K562 (cell line): ENCODE results near the gene ATXN8OS. TPM values are rescaled to one million over a fixed set of nuclear protein-coding genes. Genes with fewer than 3 reads are reported as not detected.

ENCODE experiments used
- ATAC-seq: fragments of 200-7000 bp; cut with Tn5 transposase; 3 replicates; pipeline ENCODE4 v1.9.1; 2020; ENCODE audit warnings: moderate library complexity
- BruUV-seq: library from RNA; stranded (reverse); fragments of 400-500 nt; replicated peaks from 2 replicates; lab custom pipeline; 2021; lab: Mats Ljungman, UMichigan
- CTCF ChIA-PET: fragments of 300-600 bp; formaldehyde crosslinking; extraction: SDS; loops from one replicate; lab custom pipeline; 2021; ENCODE audit warnings: low intra/inter-chr PET ratio; lab: Yijun Ruan, JAX
- POLR2A ChIA-PET: fragments of 300-600, 350-650 bp; sonication (Branson Sonifier 250); formaldehyde crosslinking; extraction: SDS; loops from one replicate; lab custom pipeline; 2021; ENCODE audit warnings: antibody characterized with exemption, inconsistent platforms; lab: Yijun Ruan, JAX
- DNase-seq, 4 experiments: peaks; one replicate each; pipeline versions ENCODE4 v3.0.0 to v3.0.0-alpha.2; 2011 to 2018; ENCODE audit warnings: low spot score in 3 of 4, mixed read lengths in 3 of 4; ENCODE audit errors: extremely low read depth in 1 of 4
- FAIRE-seq: peaks from 2 replicates; lab custom pipeline; 2011; peaks lifted over from hg19 to GRCh38; lab: Jason Lieb, UNC
- H2AFZ ChIP-seq: 2 replicates; pipeline ENCODE4 v1.6.0; 2011; ENCODE audit warnings: low read depth, low read length, control low read depth, inconsistent platforms
- H3K27ac ChIP-seq: fragments of 200-600 bp; 3 replicates; pipeline ENCODE4 v1.8.0; 2011; ENCODE audit warnings: low read depth, mild to moderate bottlenecking, control low read depth, inconsistent platforms, low read length, moderate library complexity, mixed read lengths; ENCODE audit errors: extremely low read depth
- H3K27me3 ChIP-seq, 2 experiments: fragments of 300-600 bp in 1 of 2; 2 replicates in 1 of 2; 3 replicates in 1 of 2; pipeline versions ENCODE4 v1.6.0 to v1.8.0; 2011; ENCODE audit warnings: inconsistent platforms in 2 of 2, low read length in 2 of 2, mild to moderate bottlenecking in 1 of 2, mixed read lengths in 1 of 2, moderate library complexity in 1 of 2; ENCODE audit not compliant: control insufficient read depth in 2 of 2, insufficient read depth in 2 of 2
- H3K36me3 ChIP-seq: fragments of 300-600 bp; 3 replicates; pipeline ENCODE4 v1.8.0; 2011; ENCODE audit warnings: mild to moderate bottlenecking, low read length, inconsistent platforms; ENCODE audit not compliant: control insufficient read depth, insufficient read depth
- H3K4me1 ChIP-seq, 2 experiments: fragments of 200-600 bp in 1 of 2; replicated peaks in 1 of 2; 2 replicates in 1 of 2; 3 replicates in 1 of 2; pipeline versions ENCODE4 v1.5.1 to v1.8.0; 2011; ENCODE audit warnings: inconsistent platforms in 2 of 2, low read length in 2 of 2, mild to moderate bottlenecking in 1 of 2, mixed read lengths in 1 of 2, moderate library complexity in 1 of 2; ENCODE audit not compliant: control insufficient read depth in 2 of 2, insufficient read depth in 2 of 2
- H3K4me2 ChIP-seq: 2 replicates; pipeline ENCODE4 v1.6.1; 2011; ENCODE audit warnings: low read length, control low read depth, inconsistent platforms, mixed read lengths; ENCODE audit not compliant: insufficient read depth
- H3K4me3 ChIP-seq: fragments of 200-600 bp; sonication (generic), shearing (Covaris generic); 2 replicates; pipeline ENCODE4 v1.5.1; 2016; ENCODE audit warnings: control low read depth, inconsistent platforms
- H3K79me2 ChIP-seq: fragments of 200-600 bp; 3 replicates; pipeline ENCODE4 v1.8.0; 2011; ENCODE audit warnings: low read length, inconsistent platforms; ENCODE audit not compliant: control insufficient read depth, insufficient read depth
- H3K9ac ChIP-seq, 2 experiments: 2 replicates each; pipeline versions ENCODE4 v1.6.0 to v1.6.1; 2011; ENCODE audit warnings: low read depth in 2 of 2, low read length in 2 of 2, control low read depth in 1 of 2, inconsistent platforms in 1 of 2, mild to moderate bottlenecking in 1 of 2, mixed read lengths in 1 of 2; ENCODE audit not compliant: insufficient read depth in 1 of 2
- H3K9me1 ChIP-seq: one replicate; pipeline ENCODE4 v1.6.0; 2011; ENCODE audit warnings: inconsistent platforms, mild to moderate bottlenecking, low read length, moderate library complexity; ENCODE audit not compliant: control insufficient read depth, insufficient read depth
- H3K9me3 ChIP-seq: replicated peaks from 2 replicates; pipeline ENCODE4 v1.5.1; 2011; ENCODE audit warnings: low read depth, low read length, inconsistent platforms; ENCODE audit not compliant: control insufficient read depth, insufficient read depth
- H4K20me1 ChIP-seq: replicated peaks from 2 replicates; pipeline ENCODE4 v1.6.1; 2011; ENCODE audit warnings: low read length, inconsistent platforms, mixed read lengths; ENCODE audit not compliant: control insufficient read depth, insufficient read depth
- ARID3A ChIP-seq: IDR thresholded peaks from 2 replicates; pipeline ENCODE4 v1.6.1; 2012; ENCODE audit warnings: low read depth, low read length, improper control_type of control experiment, borderline replicate concordance
- ETV6 ChIP-seq, 3 experiments: fragments of 150-350 bp in 1 of 3; sonication (generic) in 1 of 3; formaldehyde crosslinking in 1 of 3; IDR thresholded peaks; 2 replicates each; pipeline versions ENCODE4 v1.6.1 to v1.8.0; 2014 to 2022; ENCODE audit warnings: borderline replicate concordance in 2 of 3, low read depth in 2 of 3, antibody characterized with exemption in 1 of 3, low read length in 1 of 3, mild to moderate bottlenecking in 1 of 3, missing genetic modification reagents in 1 of 3
- HDAC6 ChIP-seq: IDR thresholded peaks from 2 replicates; pipeline ENCODE4 v1.6.1; 2012; ENCODE audit warnings: low read depth, mild to moderate bottlenecking, control low read depth, inconsistent platforms, low read length, moderate library complexity
- KAT2B ChIP-seq: IDR thresholded peaks from one replicate; pipeline ENCODE4 v1.6.1; 2012; ENCODE audit warnings: low read depth, mild to moderate bottlenecking, control low read depth, inconsistent platforms, low read length, moderate library complexity
- KHSRP ChIP-seq: fragments of 450-650 bp; IDR thresholded peaks from 2 replicates; pipeline ENCODE4 v1.6.1; 2017
- RBM14 ChIP-seq: fragments of 200-400 bp; formaldehyde crosslinking; IDR thresholded peaks from 2 replicates; pipeline ENCODE4 v1.6.1; 2018; ENCODE audit warnings: low read depth, mild to moderate bottlenecking, low read length, moderate library complexity, borderline replicate concordance; ENCODE audit not compliant: insufficient read depth
- ZBTB12 ChIP-seq: fragments of 250-450 bp; sonication (Bioruptor Pico); IDR thresholded peaks from 2 replicates; pipeline ENCODE4 v1.4.0; 2020
- ZNF197 ChIP-seq: fragments of 200-800 bp; sonication (Bioruptor generic); IDR thresholded peaks from 2 replicates; pipeline ENCODE4 v1.6.1; 2016; ENCODE audit warnings: low read depth, missing genetic modification characterization, missing compliant biosample characterization
- ZNF316 ChIP-seq: fragments of 450-650 bp; IDR thresholded peaks from 2 replicates; pipeline ENCODE4 v1.6.1; 2016
- WGBS: fragments of 100-300 bp; shearing (Covaris generic); methylation state at CpG from one replicate; pipeline ENCODE4 v1.1.6; 2016; ENCODE audit warnings: low coverage, mixed read lengths; ENCODE audit not compliant: insufficient coverage; ENCODE audit errors: missing lambda C conversion rate; 5-methylcytosine and 5-hydroxymethylcytosine counted together
- in situ Hi-C: fragments of 300-500 bp; cut with MboI; formaldehyde crosslinking; loops from 4 replicates; pipeline ENCODE4 v1.15.0; 2018; ENCODE audit warnings: inconsistent platforms, mixed read lengths
- intact Hi-C: fragments of 100-400 bp; cut with micrococcal nuclease; formaldehyde crosslinking; loops from 2 replicates; pipeline ENCODE4 v1.14.2; 2022
- polyA plus RNA-seq, 8 experiments: library from polyadenylated mRNA; depleted of rRNA in 4 of 8; stranded (reverse) in 5 of 8; unstranded in 3 of 8; fragments of >200 nt; fragmentation: Nextera tagmentation in 2 of 8; fragmentation: Illumina TruSeq in 1 of 8; extraction: Ambion mirVana in 2 of 8; extraction: Trizol in 1 of 8; gene quantifications; 2 replicates each; pipeline versions ENCODE4 v1.2.1 to v1.2.3, GENCODE V29; 2011 to 2014; ENCODE audit warnings: inconsistent platforms in 1 of 8, missing spikeins in 1 of 8
- total RNA-seq, 7 experiments: library from RNA; depleted of rRNA in 6 of 7; stranded (reverse); fragments of >200 nt in 6 of 7; fragmentation: Illumina TruSeq in 2 of 7; extraction: Trizol in 2 of 7; gene quantifications; 2 replicates each; pipeline versions ENCODE4 v1.2.1 to v1.2.3, GENCODE V29; 2011 to 2021; ENCODE audit warnings: low replicate concordance in 1 of 7
- TF ChIP-seq, protein P1 (sequence below): sonication (generic); formaldehyde crosslinking; IDR thresholded peaks from 2 replicates; pipeline ENCODE4 v1.8.1; 2023; ENCODE audit warnings: mild to moderate bottlenecking, missing genetic modification reagents
- TF ChIP-seq, protein P2 (sequence below): sonication (generic); IDR thresholded peaks from 2 replicates; pipeline ENCODE4 v1.6.1; 2016

ATXN8OS gene
- total and polyA plus RNA-seq, 9 of the 15 experiments (the other 6 are each of a cell fraction or from before 2014, with no cell fraction given) = not detected

GRCh38 chr13:70090036-70090723 lies 17.4 kb upstream of the ATXN8OS start:
- no peaks in the 10 kb centered on the region for H3K9me1 ChIP-seq
- no peak for DNase-seq
- H3K79me2 ChIP-seq = no peaks in the 10 kb centered on the region
- no peak overlapping the region for H3K4me3 ChIP-seq
- H3K4me2 ChIP-seq = no peak overlapping the region
- in situ Hi-C loops (no loop called here), intact Hi-C loops (no loop called here)
- ChIA-PET CTCF (no interaction called here), POLR2A (no interaction called here)
- ATAC-seq = no peak
- WGBS = 4% methylated on average over 2 of the region's 2 CpGs
- H3K4me1 ChIP-seq = no peaks in the 10 kb centered on the region
- no peaks in the 10 kb centered on the region for H3K27me3 ChIP-seq
- no peaks in the 10 kb centered on the region for H4K20me1 ChIP-seq
- H3K36me3 ChIP-seq = no peaks in the 10 kb centered on the region
- no TSS peak for BruUV-seq
- H3K9me3 ChIP-seq = no peaks in the 10 kb centered on the region
- FAIRE-seq = no peak
- TF ChIP-seq HDAC6 = no peak
- TF ChIP-seq ETV6 (IDR thresholded peaks at IDR 0.05; ENCODE audit: borderline replicate concordance in 1 of 2, low read depth in 2 of 2, low read length in 1 of 2) = no peak
- no peak for TF ChIP-seq ETV6 (CRISPR knock-in tag; IDR thresholded peaks at IDR 0.05; ENCODE audit: borderline replicate concordance)
- TF ChIP-seq ZNF316 = no peak
- no peak for TF ChIP-seq KHSRP
- TF ChIP-seq, protein P1, sequence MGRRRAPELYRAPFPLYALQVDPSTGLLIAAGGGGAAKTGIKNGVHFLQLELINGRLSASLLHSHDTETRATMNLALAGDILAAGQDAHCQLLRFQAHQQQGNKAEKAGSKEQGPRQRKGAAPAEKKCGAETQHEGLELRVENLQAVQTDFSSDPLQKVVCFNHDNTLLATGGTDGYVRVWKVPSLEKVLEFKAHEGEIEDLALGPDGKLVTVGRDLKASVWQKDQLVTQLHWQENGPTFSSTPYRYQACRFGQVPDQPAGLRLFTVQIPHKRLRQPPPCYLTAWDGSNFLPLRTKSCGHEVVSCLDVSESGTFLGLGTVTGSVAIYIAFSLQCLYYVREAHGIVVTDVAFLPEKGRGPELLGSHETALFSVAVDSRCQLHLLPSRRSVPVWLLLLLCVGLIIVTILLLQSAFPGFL (CRISPR knock-in tag) = no peak
- no peak for TF ChIP-seq ZBTB12 (CRISPR knock-in tag)
- no peak for TF ChIP-seq ARID3A
- no peak for TF ChIP-seq RBM14
- TF ChIP-seq, protein P2, sequence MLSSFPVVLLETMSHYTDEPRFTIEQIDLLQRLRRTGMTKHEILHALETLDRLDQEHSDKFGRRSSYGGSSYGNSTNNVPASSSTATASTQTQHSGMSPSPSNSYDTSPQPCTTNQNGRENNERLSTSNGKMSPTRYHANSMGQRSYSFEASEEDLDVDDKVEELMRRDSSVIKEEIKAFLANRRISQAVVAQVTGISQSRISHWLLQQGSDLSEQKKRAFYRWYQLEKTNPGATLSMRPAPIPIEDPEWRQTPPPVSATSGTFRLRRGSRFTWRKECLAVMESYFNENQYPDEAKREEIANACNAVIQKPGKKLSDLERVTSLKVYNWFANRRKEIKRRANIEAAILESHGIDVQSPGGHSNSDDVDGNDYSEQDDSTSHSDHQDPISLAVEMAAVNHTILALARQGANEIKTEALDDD = no peak
- TF ChIP-seq KAT2B = no peak
- no peak for TF ChIP-seq ZNF197 (CRISPR knock-in tag)
- H2AFZ ChIP-seq = no peak overlapping the region
- no peak overlapping the region for H3K27ac ChIP-seq
- H3K9ac ChIP-seq = no peak overlapping the region
